Lung (tissue), 12 donors: ENCODE measurements around the gene RSU1. TPM values are rescaled to one million over a fixed set of nuclear protein-coding genes. Genes with fewer than 3 reads are reported as not detected.

Experiments used
- ATAC-seq: fragments of 200-7000 bp; cut with Tn5 transposase; one replicate; pipeline ENCODE4 v1.9.1; 2020; ENCODE audit warnings: moderate number of reproducible peaks; ENCODE audit not compliant: insufficient read depth, low FRiP score
- DNase-seq, 3 donors: peaks; one replicate each; pipeline ENCODE4 v3.0.0-alpha.2; 2013 to 2017
- H3K27ac ChIP-seq, 2 donors: one replicate each; pipeline ENCODE4 v1.5.1; 2013; ENCODE audit warnings: mild to moderate bottlenecking in 2 of 2, moderate library complexity in 2 of 2, control low read depth in 1 of 2, inconsistent platforms in 1 of 2, low read depth in 1 of 2, low read length in 1 of 2
- H3K27me3 ChIP-seq, 3 donors: one replicate each; pipeline ENCODE4 v1.5.1; 2013; ENCODE audit warnings: low read length in 2 of 3; ENCODE audit not compliant: control insufficient read depth in 3 of 3, insufficient read depth in 3 of 3
- H3K36me3 ChIP-seq, 4 donors: one replicate each; pipeline ENCODE4 v1.5.1; 2013; ENCODE audit warnings: low read length in 4 of 4, mild to moderate bottlenecking in 1 of 4, moderate library complexity in 1 of 4; ENCODE audit not compliant: control insufficient read depth in 4 of 4, insufficient read depth in 4 of 4
- H3K4me1 ChIP-seq, 5 donors: one replicate each; pipeline ENCODE4 v1.5.1; 2013; ENCODE audit warnings: low read length in 5 of 5, mild to moderate bottlenecking in 2 of 5, moderate library complexity in 1 of 5; ENCODE audit not compliant: control insufficient read depth in 5 of 5, insufficient read depth in 5 of 5
- H3K4me3 ChIP-seq: one replicate; pipeline ENCODE4 v1.5.1; 2013; ENCODE audit warnings: mild to moderate bottlenecking, control low read depth, moderate library complexity
- H3K9ac ChIP-seq, 2 donors: one replicate each; pipeline ENCODE4 v1.5.1; 2013; ENCODE audit warnings: low read length in 2 of 2, control low read depth in 1 of 2; ENCODE audit not compliant: insufficient read depth in 1 of 2
- H3K9me3 ChIP-seq, 4 donors: one replicate each; pipeline ENCODE4 v1.5.1; 2013; ENCODE audit warnings: low read length in 3 of 4, mild to moderate bottlenecking in 1 of 4, moderate library complexity in 1 of 4; ENCODE audit not compliant: control insufficient read depth in 4 of 4, insufficient read depth in 3 of 4
- CTCF ChIP-seq: IDR thresholded peaks from 2 replicates; pipeline ENCODE4 v1.5.1; 2012; ENCODE audit warnings: mild to moderate bottlenecking; ENCODE audit errors: control extremely low read depth, extremely low read depth
- WGBS, 2 donors: extraction: QIAGEN DNeasy Blood & Tissue Kit; methylation state at CpG; one replicate each; pipeline ENCODE4 v1.1.7; 2013; 5-methylcytosine and 5-hydroxymethylcytosine counted together
- polyA plus RNA-seq, 2 donors: library from polyadenylated mRNA; stranded (reverse); fragments of 200-250 nt; gene quantifications; one replicate each; pipeline ENCODE4 v1.2.1, GENCODE V29; 2013
- total RNA-seq, 2 donors: library from RNA; depleted of rRNA in 1 of 2; stranded (reverse); fragments of >200 nt in 1 of 2; gene quantifications; one replicate each; pipeline ENCODE4 v1.2.1, GENCODE V29; 2014 to 2021
- donor health status: control.
- donor health status: control.
- donor health status: Bipolar disorder and iron deficiency.
- donor health status: healthy.
- donor health status: DM: yes; HTN: yes; CAD: no.

The RSU1 gene
- total and polyA plus RNA-seq, 4 donors: 36.0 to 81.5 (median 57.9) TPM

DNA sequence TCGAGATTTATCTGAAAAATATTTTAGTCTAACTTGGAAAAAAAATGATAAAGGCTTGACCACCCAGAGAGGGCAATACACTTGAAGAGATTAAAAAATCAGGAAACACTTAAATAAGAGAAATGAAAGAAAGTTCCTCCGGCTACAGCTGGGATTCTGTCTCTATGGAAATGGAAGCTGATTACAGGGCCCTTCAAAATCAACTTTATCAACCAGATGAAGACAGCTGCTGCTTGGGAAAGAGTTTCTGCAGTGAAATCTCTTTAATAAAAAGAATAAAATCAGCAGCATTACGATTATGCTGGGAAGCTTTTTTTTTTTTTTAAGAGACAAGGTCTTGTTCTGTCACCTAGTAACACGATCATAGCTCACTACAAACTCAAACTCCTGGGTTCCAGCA is 4.5 kb downstream of the RSU1 start:
- no peak for TF ChIP-seq CTCF
- no peak overlapping the region for H3K9ac ChIP-seq
- H3K27me3 ChIP-seq: no peaks in the 10 kb centered on the region
- DNase-seq (peak in 2 of 3 donors; percentile 65), ATAC-seq (no peak)
- 80 to 83% methylated on average over 4 of the region's 4 CpGs for WGBS, 2 donors
- H3K36me3 ChIP-seq: peaks cover 0 to 14% (median 0%) of the 10 kb centered on the region in 4 donors
- H3K4me3 ChIP-seq: no peak overlapping the region
- H3K9me3 ChIP-seq: no peaks in the 10 kb centered on the region
- peaks cover 0 to 15% (median 12%) of the 10 kb centered on the region in 5 donors for H3K4me1 ChIP-seq
- no peak overlapping the region for H3K27ac ChIP-seq

DNA sequence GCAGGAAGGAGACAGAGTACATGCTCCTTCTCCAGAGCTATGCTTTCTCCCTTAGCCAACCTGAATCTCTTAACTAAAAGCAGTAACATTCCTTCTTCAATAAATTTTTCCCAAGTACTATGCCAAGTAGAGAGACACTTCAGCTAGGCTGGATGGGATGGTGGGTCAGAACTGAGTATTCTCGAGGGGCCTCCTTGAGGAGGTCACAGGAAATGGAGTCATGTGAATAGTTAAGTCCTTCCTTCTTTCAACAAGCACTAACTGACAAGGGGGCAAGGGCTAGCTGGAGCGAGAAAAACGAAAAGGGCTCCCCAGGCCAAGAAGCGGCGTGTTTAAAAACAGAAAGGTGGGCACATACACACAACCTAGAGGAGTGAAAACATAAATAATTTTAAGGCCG is 5.5 kb downstream of the RSU1 start:
- 76 to 79% methylated on average over 6 of the region's 6 CpGs for WGBS, 2 donors
- Histone ChIP-seq H3K9me3 (no peaks in the 10 kb centered on the region), H3K36me3 (peaks cover 0 to 14% (median 0%) of the 10 kb centered on the region in 4 donors), H3K4me1 (peaks cover 0 to 15% (median 12%) of the 10 kb centered on the region in 5 donors), H3K27ac (no peak overlapping the region), H3K9ac (no peak overlapping the region), H3K27me3 (no peaks in the 10 kb centered on the region), H3K4me3 (no peak overlapping the region)
- ATAC-seq (no peak), DNase-seq (peak in 2 of 3 donors; percentile 13 to 25)
- no peak for TF ChIP-seq CTCF

DNA sequence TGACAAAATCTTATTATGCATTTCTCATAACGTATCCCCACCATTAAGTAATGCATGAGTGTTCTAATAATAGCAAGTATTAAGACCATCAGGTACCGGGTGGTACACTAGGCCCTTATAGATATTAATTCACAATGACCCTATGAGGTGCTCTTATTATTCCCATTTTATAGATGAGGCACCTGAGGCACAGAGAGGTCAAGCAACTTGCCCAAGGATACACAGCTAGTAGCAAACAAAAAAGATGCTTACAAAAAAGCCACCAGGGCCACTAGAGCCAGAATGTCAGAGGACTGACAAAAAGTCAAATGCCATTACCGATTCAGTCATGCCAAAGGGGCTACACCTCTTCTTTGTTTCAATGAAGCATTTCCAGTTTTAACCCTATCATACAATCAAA is 5.9 kb downstream of the RSU1 start:
- Histone ChIP-seq H3K27me3 (no peaks in the 10 kb centered on the region), H3K9me3 (no peaks in the 10 kb centered on the region), H3K27ac (no peak overlapping the region), H3K9ac (no peak overlapping the region), H3K4me3 (no peak overlapping the region), H3K36me3 (peaks cover 0 to 14% (median 0%) of the 10 kb centered on the region in 4 donors), H3K4me1 (peaks cover 0 to 15% (median 8%) of the 10 kb centered on the region in 5 donors)
- WGBS, 2 donors: 76 to 80% methylated on average over 3 of the region's 3 CpGs
- ATAC-seq: no peak
- DNase-seq: no peak
- TF ChIP-seq CTCF: no peak
